SK-N-SH treated with all-trans-retinoic acid at 6 μM for 48 hours (cell line): ENCODE results near the gene ZFYVE27.

Experiments used
- ATAC-seq: fragments of 200-7000 bp; cut with Tn5 transposase; 3 replicates; pipeline ENCODE4 v1.9.1; 2020; ENCODE audit warnings: mild to moderate bottlenecking, moderate library complexity
- ARNTL ChIP-seq: fragments of 450-650 bp; formaldehyde crosslinking; IDR thresholded peaks from 2 replicates; pipeline ENCODE4 v1.5.0; 2020; ENCODE audit warnings: low read depth, mild to moderate bottlenecking, moderate library complexity, borderline replicate concordance
- BACH2 ChIP-seq: fragments of 250-450 bp; sonication (Bioruptor Pico); IDR thresholded peaks from 2 replicates; pipeline ENCODE4 v1.9.0; 2021; ENCODE audit warnings: mild to moderate bottlenecking, borderline replicate concordance
- CSRNP3 ChIP-seq: fragments of 250-450 bp; sonication (Bioruptor Pico); IDR thresholded peaks from 2 replicates; pipeline ENCODE4 v1.5.1; 2021; ENCODE audit warnings: mild to moderate bottlenecking, moderate library complexity
- GLIS3 ChIP-seq: fragments of 250-450 bp; sonication (Bioruptor Pico); IDR thresholded peaks from 2 replicates; pipeline ENCODE4 v1.5.0; 2020; ENCODE audit warnings: mild to moderate bottlenecking, moderate library complexity
- ISL1 ChIP-seq: fragments of 250-450 bp; sonication (Bioruptor Pico); IDR thresholded peaks from 2 replicates; pipeline ENCODE4 v2.1.2; 2022; ENCODE audit warnings: mild to moderate bottlenecking, moderate library complexity
- PPARA ChIP-seq: fragments of 250-450 bp; sonication (Bioruptor Pico); IDR thresholded peaks from 2 replicates; pipeline ENCODE4 v1.5.0; 2020; ENCODE audit warnings: mild to moderate bottlenecking, borderline replicate concordance
- RARB ChIP-seq: fragments of 250-450 bp; sonication (Bioruptor Pico); IDR thresholded peaks from 2 replicates; pipeline ENCODE4 v1.8.0; 2021; ENCODE audit warnings: mild to moderate bottlenecking, moderate library complexity
- SNAI2 ChIP-seq: fragments of 250-450 bp; sonication (Bioruptor Pico); IDR thresholded peaks from 2 replicates; pipeline ENCODE4 v1.5.0; 2020; ENCODE audit warnings: mild to moderate bottlenecking, moderate library complexity
- TOX ChIP-seq: fragments of 250-450 bp; sonication (Bioruptor Pico); IDR thresholded peaks from 2 replicates; pipeline ENCODE4 v1.8.0; 2021; ENCODE audit warnings: mild to moderate bottlenecking, moderate library complexity, borderline replicate concordance
- ZC3H10 ChIP-seq: fragments of 250-450 bp; sonication (Bioruptor Pico); IDR thresholded peaks from 2 replicates; pipeline ENCODE4 v1.5.1; 2021; ENCODE audit warnings: mild to moderate bottlenecking, moderate library complexity
- ZFP3 ChIP-seq: fragments of 250-450 bp; sonication (Bioruptor Pico); IDR thresholded peaks from 2 replicates; pipeline ENCODE4 v1.5.0; 2020; ENCODE audit warnings: mild to moderate bottlenecking, moderate library complexity
- ZNF565 ChIP-seq: fragments of 450-650 bp; formaldehyde crosslinking; conservative IDR thresholded peaks from 2 replicates; pipeline ENCODE4 v1.5.0; 2020; ENCODE audit warnings: low read depth, mild to moderate bottlenecking, moderate library complexity
- ZNF70 ChIP-seq: fragments of 450-650 bp; formaldehyde crosslinking; IDR thresholded peaks from 2 replicates; pipeline ENCODE4 v1.5.0; 2020; ENCODE audit warnings: mild to moderate bottlenecking, moderate library complexity
- ZNF8 ChIP-seq: fragments of 450-650 bp; formaldehyde crosslinking; IDR thresholded peaks from 2 replicates; pipeline ENCODE4 v1.5.0; 2020; ENCODE audit warnings: mild to moderate bottlenecking, moderate library complexity
- TF ChIP-seq, protein P1 (sequence below): fragments of 250-450 bp; sonication (Bioruptor Pico); IDR thresholded peaks from 2 replicates; pipeline ENCODE4 v1.8.0; 2021; ENCODE audit warnings: low read depth, mild to moderate bottlenecking, moderate library complexity, borderline replicate concordance
- TF ChIP-seq, protein P2 (sequence below): fragments of 250-450 bp; sonication (Bioruptor Pico); IDR thresholded peaks from 2 replicates; pipeline ENCODE4 v1.5.0; 2020; ENCODE audit warnings: mild to moderate bottlenecking, moderate library complexity
- TF ChIP-seq, protein P3 (sequence below): fragments of 250-450 bp; sonication (Bioruptor Pico); IDR thresholded peaks from 2 replicates; pipeline ENCODE4 v1.8.0; 2020; ENCODE audit warnings: mild to moderate bottlenecking, moderate library complexity, borderline replicate concordance

ZFYVE27 gene

GRCh38 chr10:97714401-97715258 lies 22.3 kb upstream of the ZFYVE27 start:
- ATAC-seq: peak; percentile 75
- TF ChIP-seq, protein P1, sequence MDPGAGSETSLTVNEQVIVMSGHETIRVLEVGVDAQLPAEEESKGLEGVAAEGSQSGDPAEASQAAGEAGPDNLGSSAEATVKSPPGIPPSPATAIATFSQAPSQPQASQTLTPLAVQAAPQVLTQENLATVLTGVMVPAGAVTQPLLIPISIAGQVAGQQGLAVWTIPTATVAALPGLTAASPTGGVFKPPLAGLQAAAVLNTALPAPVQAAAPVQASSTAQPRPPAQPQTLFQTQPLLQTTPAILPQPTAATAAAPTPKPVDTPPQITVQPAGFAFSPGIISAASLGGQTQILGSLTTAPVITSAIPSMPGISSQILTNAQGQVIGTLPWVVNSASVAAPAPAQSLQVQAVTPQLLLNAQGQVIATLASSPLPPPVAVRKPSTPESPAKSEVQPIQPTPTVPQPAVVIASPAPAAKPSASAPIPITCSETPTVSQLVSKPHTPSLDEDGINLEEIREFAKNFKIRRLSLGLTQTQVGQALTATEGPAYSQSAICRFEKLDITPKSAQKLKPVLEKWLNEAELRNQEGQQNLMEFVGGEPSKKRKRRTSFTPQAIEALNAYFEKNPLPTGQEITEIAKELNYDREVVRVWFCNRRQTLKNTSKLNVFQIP (CRISPR knock-in tag): no peak

GRCh38 chr10:97715259-97715874 lies 21.6 kb upstream of the ZFYVE27 start:
- no peak for ATAC-seq
- TF ChIP-seq BACH2 (CRISPR knock-in tag): no peak
- TF ChIP-seq ZC3H10 (CRISPR knock-in tag): no peak
- TF ChIP-seq, protein P1 (CRISPR knock-in tag): no peak
- TF ChIP-seq, protein P2, sequence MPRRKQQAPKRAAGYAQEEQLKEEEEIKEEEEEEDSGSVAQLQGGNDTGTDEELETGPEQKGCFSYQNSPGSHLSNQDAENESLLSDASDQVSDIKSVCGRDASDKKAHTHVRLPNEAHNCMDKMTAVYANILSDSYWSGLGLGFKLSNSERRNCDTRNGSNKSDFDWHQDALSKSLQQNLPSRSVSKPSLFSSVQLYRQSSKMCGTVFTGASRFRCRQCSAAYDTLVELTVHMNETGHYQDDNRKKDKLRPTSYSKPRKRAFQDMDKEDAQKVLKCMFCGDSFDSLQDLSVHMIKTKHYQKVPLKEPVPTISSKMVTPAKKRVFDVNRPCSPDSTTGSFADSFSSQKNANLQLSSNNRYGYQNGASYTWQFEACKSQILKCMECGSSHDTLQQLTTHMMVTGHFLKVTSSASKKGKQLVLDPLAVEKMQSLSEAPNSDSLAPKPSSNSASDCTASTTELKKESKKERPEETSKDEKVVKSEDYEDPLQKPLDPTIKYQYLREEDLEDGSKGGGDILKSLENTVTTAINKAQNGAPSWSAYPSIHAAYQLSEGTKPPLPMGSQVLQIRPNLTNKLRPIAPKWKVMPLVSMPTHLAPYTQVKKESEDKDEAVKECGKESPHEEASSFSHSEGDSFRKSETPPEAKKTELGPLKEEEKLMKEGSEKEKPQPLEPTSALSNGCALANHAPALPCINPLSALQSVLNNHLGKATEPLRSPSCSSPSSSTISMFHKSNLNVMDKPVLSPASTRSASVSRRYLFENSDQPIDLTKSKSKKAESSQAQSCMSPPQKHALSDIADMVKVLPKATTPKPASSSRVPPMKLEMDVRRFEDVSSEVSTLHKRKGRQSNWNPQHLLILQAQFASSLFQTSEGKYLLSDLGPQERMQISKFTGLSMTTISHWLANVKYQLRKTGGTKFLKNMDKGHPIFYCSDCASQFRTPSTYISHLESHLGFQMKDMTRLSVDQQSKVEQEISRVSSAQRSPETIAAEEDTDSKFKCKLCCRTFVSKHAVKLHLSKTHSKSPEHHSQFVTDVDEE (CRISPR knock-in tag): no peak
- TF ChIP-seq RARB (CRISPR knock-in tag): no peak
- TF ChIP-seq ZNF8: no peak
- TF ChIP-seq ISL1 (CRISPR knock-in tag): no peak
- TF ChIP-seq, protein P3, sequence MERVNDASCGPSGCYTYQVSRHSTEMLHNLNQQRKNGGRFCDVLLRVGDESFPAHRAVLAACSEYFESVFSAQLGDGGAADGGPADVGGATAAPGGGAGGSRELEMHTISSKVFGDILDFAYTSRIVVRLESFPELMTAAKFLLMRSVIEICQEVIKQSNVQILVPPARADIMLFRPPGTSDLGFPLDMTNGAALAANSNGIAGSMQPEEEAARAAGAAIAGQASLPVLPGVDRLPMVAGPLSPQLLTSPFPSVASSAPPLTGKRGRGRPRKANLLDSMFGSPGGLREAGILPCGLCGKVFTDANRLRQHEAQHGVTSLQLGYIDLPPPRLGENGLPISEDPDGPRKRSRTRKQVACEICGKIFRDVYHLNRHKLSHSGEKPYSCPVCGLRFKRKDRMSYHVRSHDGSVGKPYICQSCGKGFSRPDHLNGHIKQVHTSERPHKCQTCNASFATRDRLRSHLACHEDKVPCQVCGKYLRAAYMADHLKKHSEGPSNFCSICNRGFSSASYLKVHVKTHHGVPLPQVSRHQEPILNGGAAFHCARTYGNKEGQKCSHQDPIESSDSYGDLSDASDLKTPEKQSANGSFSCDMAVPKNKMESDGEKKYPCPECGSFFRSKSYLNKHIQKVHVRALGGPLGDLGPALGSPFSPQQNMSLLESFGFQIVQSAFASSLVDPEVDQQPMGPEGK (CRISPR knock-in tag): no peak
- no peak for TF ChIP-seq CSRNP3
- no peak for TF ChIP-seq ZNF565 (CRISPR knock-in tag)
- no peak for TF ChIP-seq SNAI2 (CRISPR knock-in tag)
- TF ChIP-seq GLIS3 (CRISPR knock-in tag): no peak
- no peak for TF ChIP-seq PPARA
- no peak for TF ChIP-seq TOX
- TF ChIP-seq, all 23 proteins: peak for 0

GRCh38 chr10:97717627-97718026 lies 19.3 kb upstream of the ZFYVE27 start:
- no peak for ATAC-seq
- TF ChIP-seq ZNF70 (CRISPR knock-in tag) (no peak), CSRNP3 (no peak), ARNTL (CRISPR knock-in tag) (no peak), SNAI2 (CRISPR knock-in tag) (no peak), ZNF8 (no peak), ZFP3 (CRISPR knock-in tag) (no peak), ZNF565 (CRISPR knock-in tag) (no peak)
- TF ChIP-seq, protein P1 (CRISPR knock-in tag): no peak
- TF ChIP-seq, all 23 proteins: peak for 0
